K562 (cell line): ENCODE results near the gene PLSCR3. TPM values are rescaled to one million over a fixed set of nuclear protein-coding genes. Genes with fewer than 3 reads are reported as not detected.

Source experiments
- ATF1 ChIP-seq, 2 experiments: fragments of 450-650 bp in 1 of 2; IDR thresholded peaks; 2 replicates each; pipeline ENCODE4 v1.6.1; 2016; ENCODE audit warnings: missing compliant biosample characterization in 1 of 2, missing genetic modification characterization in 1 of 2
- CHD4 ChIP-seq: fragments of 200-600 bp; sonication (generic); IDR thresholded peaks from 3 replicates; pipeline ENCODE4 v1.6.1; 2012; ENCODE audit warnings: low read depth, mild to moderate bottlenecking, mixed read lengths, low read length, inconsistent platforms; ENCODE audit not compliant: insufficient read depth, insufficient replicate concordance, poor library complexity, severe bottlenecking
- CREB3 ChIP-seq: fragments of 450-650 bp; conservative IDR thresholded peaks from 2 replicates; pipeline ENCODE4 v1.6.1; 2016; ENCODE audit warnings: missing genetic modification characterization, low read depth, mild to moderate bottlenecking, missing compliant biosample characterization, moderate library complexity
- ETV5 ChIP-seq: sonication (generic); formaldehyde crosslinking; IDR thresholded peaks from 2 replicates; pipeline ENCODE4 v1.4.0; 2020; ENCODE audit warnings: low read depth, mild to moderate bottlenecking, missing genetic modification reagents
- EWSR1 ChIP-seq: fragments of 450-650 bp; IDR thresholded peaks from 2 replicates; pipeline ENCODE4 v1.6.1; 2018; ENCODE audit warnings: borderline replicate concordance, mild to moderate bottlenecking, low read depth, moderate library complexity; ENCODE audit not compliant: partially characterized antibody
- FUS ChIP-seq: fragments of 200-400 bp; formaldehyde crosslinking; optimal IDR thresholded peaks from 2 replicates; pipeline ENCODE3; 2017; ENCODE audit warnings: low read depth, low read length
- GTF2B ChIP-seq: IDR thresholded peaks from 2 replicates; pipeline ENCODE4 v1.6.1; 2011; ENCODE audit not compliant: insufficient read length; ENCODE audit errors: extremely low read depth
- GTF3C2 ChIP-seq: IDR thresholded peaks from 3 replicates; pipeline ENCODE4 v1.6.1; 2011; ENCODE audit warnings: borderline replicate concordance, mild to moderate bottlenecking, moderate library complexity; ENCODE audit not compliant: insufficient read length; ENCODE audit errors: extremely low read depth
- HNRNPL ChIP-seq: fragments of 200-400 bp; formaldehyde crosslinking; IDR thresholded peaks from 2 replicates; pipeline ENCODE4 v1.6.1; 2017; ENCODE audit warnings: low read depth, mild to moderate bottlenecking, low read length
- PHF20 ChIP-seq: fragments of 450-650 bp; IDR thresholded peaks from 2 replicates; pipeline ENCODE4 v1.6.1; 2018; ENCODE audit not compliant: partially characterized antibody
- SRF ChIP-seq, 2 experiments: fragments of 250-450, 450-650 bp in 1 of 2; sonication (Bioruptor Pico) in 1 of 2; sonication (generic) in 1 of 2; formaldehyde crosslinking; IDR thresholded peaks; 2 replicates each; pipeline versions ENCODE4 v1.5.0 to v1.5.1; 2020 to 2022; ENCODE audit warnings: mild to moderate bottlenecking in 1 of 2, missing genetic modification reagents in 1 of 2
- ZBTB1 ChIP-seq: sonication (generic); formaldehyde crosslinking; IDR thresholded peaks from 2 replicates; pipeline ENCODE4 v1.8.1; 2023; ENCODE audit warnings: missing genetic modification reagents, low read depth, mild to moderate bottlenecking, borderline replicate concordance
- ZBTB5 ChIP-seq: fragments of 450-650 bp; IDR thresholded peaks from 2 replicates; pipeline ENCODE4 v1.6.1; 2017; ENCODE audit warnings: antibody characterized with exemption
- ZC3H11A ChIP-seq: IDR thresholded peaks from 2 replicates; pipeline ENCODE4 v1.6.1; 2012; ENCODE audit warnings: low read depth, low read length, improper control_type of control experiment
- ZNF449 ChIP-seq: fragments of 250-450 bp; sonication (Bioruptor Pico); IDR thresholded peaks from 2 replicates; pipeline ENCODE4 v1.8.0; 2022; ENCODE audit warnings: moderate library complexity, mild to moderate bottlenecking, inconsistent platforms
- ZNF644 ChIP-seq: fragments of 200-800 bp; sonication (Bioruptor generic); IDR thresholded peaks from 2 replicates; pipeline ENCODE4 v1.6.1; 2016; ENCODE audit warnings: low read depth, missing genetic modification characterization, missing compliant biosample characterization
- polyA plus RNA-seq, 8 experiments: library from polyadenylated mRNA; depleted of rRNA in 4 of 8; stranded (reverse) in 5 of 8; unstranded in 3 of 8; fragments of >200 nt; fragmentation: Nextera tagmentation in 2 of 8; fragmentation: Illumina TruSeq in 1 of 8; extraction: Ambion mirVana in 2 of 8; extraction: Trizol in 1 of 8; gene quantifications; 2 replicates each; pipeline versions ENCODE4 v1.2.1 to v1.2.3, GENCODE V29; 2011 to 2014; ENCODE audit warnings: inconsistent platforms in 1 of 8, missing spikeins in 1 of 8
- total RNA-seq, 7 experiments: library from RNA; depleted of rRNA in 6 of 7; stranded (reverse); fragments of >200 nt in 6 of 7; fragmentation: Illumina TruSeq in 2 of 7; extraction: Trizol in 2 of 7; gene quantifications; 2 replicates each; pipeline versions ENCODE4 v1.2.1 to v1.2.3, GENCODE V29; 2011 to 2021; ENCODE audit warnings: low replicate concordance in 1 of 7

The PLSCR3 gene
- total and polyA plus RNA-seq, 9 of the 15 experiments (the other 6 are each of a cell fraction or from before 2014, with no cell fraction given) = 3.2 to 16.8 (median 4.5) TPM

- TF ChIP-seq CHD4 (no peak), ZNF644 (tag) (no peak), GTF3C2 (no peak), CREB3 (tag) (no peak), EWSR1 (no peak), GTF2B (no peak), ATF1 (CRISPR knock-in tag; IDR thresholded peaks at IDR 0.05) (no peak), ATF1 (tag; IDR thresholded peaks at IDR 0.05) (0 out of 2 replicates have a peak, but pooled peaks have one; percentile 2), SRF (CRISPR knock-in tag; IDR thresholded peaks at IDR 0.05) (no peak), PHF20 (no peak), ZC3H11A (no peak), ETV5 (CRISPR knock-in tag) (0 out of 2 replicates have a peak, but pooled peaks have one; percentile 19), FUS (no peak), HNRNPL (no peak), ZNF449 (CRISPR knock-in tag) (no peak), ZBTB1 (CRISPR knock-in tag) (peak; percentile 35; the same call in 1 of the 2 replicates), ZBTB5 (no peak)
Measured at GRCh38 chr17:7435676-7436555, 41.6 kb upstream of the PLSCR3 start (continued).
